GM12878 (cell line): ENCODE results near the gene CEP57. TPM values are rescaled to one million over a fixed set of nuclear protein-coding genes. Genes with fewer than 3 reads are reported as not detected.

Experiments
- ATAC-seq: fragments of 200-7000 bp; cut with Tn5 transposase; 3 replicates; pipeline ENCODE4 v1.9.1; 2020; ENCODE audit warnings: mild to moderate bottlenecking, moderate library complexity
- BruUV-seq: library from RNA; stranded (reverse); fragments of 400-500 nt; replicated peaks from 2 replicates; lab custom pipeline; 2021; lab: Mats Ljungman, UMichigan
- CTCF ChIA-PET: fragments of 300-600 bp; sonication (Branson Sonifier 250); formaldehyde crosslinking; extraction: SDS; loops from one replicate; lab custom pipeline; 2021; ENCODE audit warnings: inconsistent platforms; lab: Yijun Ruan, JAX
- POLR2A ChIA-PET: fragments of 350-600 bp; formaldehyde crosslinking; extraction: SDS; loops from one replicate; lab custom pipeline; 2021; ENCODE audit warnings: inconsistent platforms; lab: Charles Lee
- RAD21 ChIA-PET: fragments of 300-600 bp; sonication (Branson Sonifier 250); formaldehyde crosslinking; loops from one replicate; lab custom pipeline; 2023; ENCODE audit warnings: antibody characterized with exemption; ENCODE audit not compliant: unreplicated experiment; lab: Charles Lee
- SMC1A ChIA-PET: fragments of 300-600 bp; sonication (Branson Sonifier 250); formaldehyde crosslinking; loops from one replicate; lab custom pipeline; 2023; ENCODE audit not compliant: unreplicated experiment, uncharacterized antibody; lab: Charles Lee
- DNase-seq: peaks from one replicate; pipeline ENCODE4 v3.0.0-alpha.2; 2011; ENCODE audit warnings: low read depth, low spot score
- FAIRE-seq: peaks from 3 replicates; lab custom pipeline; 2011; peaks lifted over from hg19 to GRCh38; lab: Jason Lieb, UNC
- H2AFZ ChIP-seq: 2 replicates; pipeline ENCODE4 v1.6.0; 2011; ENCODE audit warnings: low read depth, low read length, control low read depth; ENCODE audit not compliant: control insufficient read depth
- H3K27ac ChIP-seq: 2 replicates; pipeline ENCODE4 v1.5.1; 2011; ENCODE audit warnings: control low read depth; ENCODE audit not compliant: control insufficient read depth, insufficient read depth
- H3K27me3 ChIP-seq, 2 experiments: replicated peaks in 1 of 2; 2 replicates each; pipeline versions ENCODE4 v1.6.0 to v1.6.1; 2011; ENCODE audit warnings: low read length in 1 of 2; ENCODE audit not compliant: control insufficient read depth in 2 of 2, insufficient read depth in 2 of 2
- H3K36me3 ChIP-seq, 2 experiments: 2 replicates each; pipeline ENCODE4 v1.5.1; 2011; ENCODE audit warnings: low read length in 1 of 2; ENCODE audit not compliant: control insufficient read depth in 2 of 2, insufficient read depth in 2 of 2
- H3K4me1 ChIP-seq: 2 replicates; pipeline ENCODE4 v1.6.1; 2011; ENCODE audit warnings: mild to moderate bottlenecking, low read length, moderate library complexity, mixed read lengths; ENCODE audit not compliant: control insufficient read depth, insufficient read depth
- H3K4me2 ChIP-seq: 2 replicates; pipeline ENCODE4 v1.6.0; 2011; ENCODE audit warnings: control low read depth; ENCODE audit not compliant: control insufficient read depth, insufficient read depth
- H3K4me3 ChIP-seq: fragments of 200-600 bp; sonication (generic); 2 replicates; pipeline ENCODE4 v1.5.1; 2016
- H3K79me2 ChIP-seq: 2 replicates; pipeline ENCODE4 v1.6.0; 2011; ENCODE audit warnings: low read length; ENCODE audit not compliant: control insufficient read depth, insufficient read depth
- H3K9ac ChIP-seq: 2 replicates; pipeline ENCODE4 v1.8.0; 2011; ENCODE audit warnings: low read length, control low read depth, mixed read lengths; ENCODE audit not compliant: control insufficient read depth, insufficient read depth
- H3K9me3 ChIP-seq: replicated peaks from 3 replicates; pipeline ENCODE4 v1.5.1; 2011; ENCODE audit warnings: mild to moderate bottlenecking, low read length; ENCODE audit not compliant: control insufficient read depth, insufficient read depth
- H4K20me1 ChIP-seq: 2 replicates; pipeline ENCODE4 v1.6.0; 2011; ENCODE audit not compliant: control insufficient read depth, insufficient read depth
- ATF2 ChIP-seq: IDR thresholded peaks from 2 replicates; pipeline ENCODE4 v1.6.1; 2012; ENCODE audit warnings: low read length, inconsistent platforms
- ATF7 ChIP-seq: fragments of 450-650 bp; IDR thresholded peaks from 2 replicates; pipeline ENCODE4 v1.6.1; 2016; ENCODE audit warnings: low read depth, mild to moderate bottlenecking
- CBX5 ChIP-seq: sonication (generic); IDR thresholded peaks from 2 replicates; pipeline ENCODE4 v1.6.1; 2016; ENCODE audit warnings: low read depth, moderate library complexity, mild to moderate bottlenecking, inconsistent platforms
- CREB1 ChIP-seq: IDR thresholded peaks from 2 replicates; pipeline ENCODE4 v1.6.1; 2012; ENCODE audit warnings: low read depth, mild to moderate bottlenecking, inconsistent platforms
- CREM ChIP-seq: IDR thresholded peaks from 2 replicates; pipeline ENCODE4 v1.6.1; 2014; ENCODE audit warnings: antibody characterized with exemption, low read depth
- FOXM1 ChIP-seq: IDR thresholded peaks from 2 replicates; pipeline ENCODE4 v1.6.1; 2012; ENCODE audit warnings: low read depth, mild to moderate bottlenecking, inconsistent platforms, low read length, moderate library complexity
- HCFC1 ChIP-seq: fragments of 150-350 bp; IDR thresholded peaks from 2 replicates; pipeline ENCODE4 v1.6.1; 2014; ENCODE audit warnings: low read length
- IRF4 ChIP-seq: IDR thresholded peaks from 2 replicates; pipeline ENCODE4 v1.6.1; 2011; ENCODE audit warnings: low read depth, low read length
- JUNB ChIP-seq: IDR thresholded peaks from 2 replicates; pipeline ENCODE4 v1.6.1; 2016; ENCODE audit warnings: antibody characterized with exemption, mild to moderate bottlenecking
- MTA2 ChIP-seq: fragments of 450-650 bp; IDR thresholded peaks from 2 replicates; pipeline ENCODE4 v1.6.1; 2016; ENCODE audit warnings: low read depth, mild to moderate bottlenecking, moderate library complexity
- NFIC ChIP-seq: IDR thresholded peaks from 2 replicates; pipeline ENCODE4 v1.6.1; 2012; ENCODE audit warnings: low read depth, mild to moderate bottlenecking, inconsistent platforms, low read length, moderate library complexity
- RAD51 ChIP-seq: fragments of 450-650 bp; IDR thresholded peaks from 2 replicates; pipeline ENCODE4 v1.6.1; 2016; ENCODE audit warnings: moderate library complexity, mild to moderate bottlenecking, inconsistent platforms
- RUNX3 ChIP-seq: IDR thresholded peaks from 2 replicates; pipeline ENCODE4 v1.6.1; 2012; ENCODE audit warnings: low read length, inconsistent platforms
- SMC3 ChIP-seq: IDR thresholded peaks from 2 replicates; pipeline ENCODE4 v1.6.1; 2011; ENCODE audit warnings: low read length, improper control_type of control experiment, borderline replicate concordance
- SREBF1 ChIP-seq: IDR thresholded peaks from 2 replicates; pipeline ENCODE4 v1.6.1; 2012; ENCODE audit warnings: mild to moderate bottlenecking, low read length
- SRF ChIP-seq, 2 experiments: IDR thresholded peaks; 2 replicates each; pipeline ENCODE4 v1.6.1; 2011; ENCODE audit warnings: low read depth in 2 of 2, low read length in 2 of 2, mild to moderate bottlenecking in 1 of 2, moderate library complexity in 1 of 2
- ZNF24 ChIP-seq: fragments of 450-650 bp; IDR thresholded peaks from 2 replicates; pipeline ENCODE4 v1.6.1; 2017; ENCODE audit warnings: antibody characterized with exemption, mild to moderate bottlenecking
- WGBS: methylation state at CpG from one replicate; pipeline ENCODE4 v1.1.6; 2016; ENCODE audit warnings: low lambda C conversion rate; ENCODE audit not compliant: insufficient replicate concordance, insufficient coverage; ENCODE audit errors: missing lambda C conversion rate; 5-methylcytosine and 5-hydroxymethylcytosine counted together
- in situ Hi-C: fragments of 300-500 bp; cut with MboI; formaldehyde crosslinking; loops from 9 replicates; pipeline ENCODE4 v1.14.3; 2018; ENCODE audit warnings: mixed read lengths
- intact Hi-C: fragments of 100-400 bp; cut with micrococcal nuclease; formaldehyde crosslinking; loops from one replicate; pipeline ENCODE4 v1.14.2; 2022; ENCODE audit not compliant: unreplicated experiment
- polyA plus RNA-seq, 11 experiments: library from polyadenylated mRNA; depleted of rRNA in 4 of 11; unstranded in 6 of 11; stranded (reverse) in 5 of 11; fragments of >200 nt; fragmentation: Nextera tagmentation in 4 of 11; fragmentation: Illumina TruSeq in 1 of 11; extraction: Ambion mirVana in 4 of 11; extraction: Trizol in 1 of 11; gene quantifications; 1 replicate in 1 of 11; 2 replicates in 10 of 11; pipeline versions ENCODE4 v1.2.1 to v1.2.3, GENCODE V29; 2011 to 2016; ENCODE audit warnings: inconsistent platforms in 2 of 11, missing spikeins in 2 of 11, low read depth in 1 of 11
- total RNA-seq, 4 experiments: library from RNA; depleted of rRNA in 3 of 4; stranded (reverse); fragments of >200 nt in 3 of 4; fragmentation: Illumina TruSeq in 1 of 4; extraction: Trizol in 1 of 4; gene quantifications; 2 replicates each; pipeline versions ENCODE4 v1.2.1 to v1.2.3, GENCODE V29; 2013 to 2021

The CEP57 gene
- total and polyA plus RNA-seq, 10 of the 15 experiments (the other 5 are each of a cell fraction or from before 2014, with no cell fraction given): 19.4 to 85.4 (median 56.8) TPM

- 24% methylated on average over 3 of the region's 3 CpGs for WGBS
- no TSS peak for BruUV-seq
- ATAC-seq: peak; percentile 77
- ChIA-PET SMC1A (interaction anchor here (1.4 to 3.8 kb wide), 7 partner anchors 9 to 625 kb away, joined by 3 to 37 read pairs (median 6); partner anchors contain the start of genes CEP57 and FAM76B), CTCF (interaction anchor here (2.1 to 2.9 kb wide), 4 partner anchors 10 to 624 kb away, joined by 8 to 14 read pairs (median 10); partner anchors contain the start of genes CEP57 and FAM76B)
- Histone ChIP-seq H4K20me1 (no peaks in the 10 kb centered on the region), H3K4me1 (peaks cover 6% of the 10 kb centered on the region; the same call in 1 of the 2 replicates), H2AFZ (no peak overlapping the region), H3K36me3 (peaks cover 0 to 17% of the 10 kb centered on the region in 2 experiments; a peak in 3 of 4 replicates), H3K4me3 (no peak overlapping the region), H3K9ac (no peak overlapping the region), H3K4me2 (no peak overlapping the region)
- intact Hi-C loops: no loop called here
- TF ChIP-seq SREBF1 (no peak), SRF (IDR thresholded peaks at IDR 0.05; ENCODE audit: low read depth in 2 of 2, low read length in 2 of 2) (peak in 1 of 2 experiments; percentile 83; a peak in 1 of 4 replicates), SMC3 (no peak), RUNX3 (0 out of 2 replicates have a peak, but pooled peaks have one; percentile 6), ATF2 (peak; percentile 47; the same call in 1 of the 2 replicates), FOXM1 (peak; percentile 66; the same call in 1 of the 2 replicates), HCFC1 (no peak), MTA2 (peak; percentile 66), CREM (peak; percentile 70; the same call in 1 of the 2 replicates), RAD51 (no peak), ATF7 (peak; percentile 73), IRF4 (0 out of 2 replicates have a peak, but pooled peaks have one; percentile 24), CBX5 (no peak), JUNB (peak; percentile 92), CREB1 (peak; percentile 81), NFIC (peak; percentile 59), ZNF24 (no peak)
- TF ChIP-seq, all 136 proteins: peak for 11
- Histone ChIP-seq H3K9me3 (no peaks in the 10 kb centered on the region), H3K27ac (no peak overlapping the region), H3K27me3 (no peaks in the 10 kb centered on the region), H3K79me2 (peaks cover 7% of the 10 kb centered on the region)
- no peak for FAIRE-seq
- no peak for DNase-seq
- POLR2A ChIA-PET: interaction anchor here (4.4 kb wide), 1 partner anchor 11 kb away, joined by 29 read pairs; the partner anchor contains the start of genes CEP57 and FAM76B
- in situ Hi-C loops: no loop called here
- RAD21 ChIA-PET: interaction anchor here (0.7 to 3.1 kb wide), 5 partner anchors 10 to 626 kb away, joined by 3 to 11 read pairs (median 4); partner anchors contain the start of genes CEP57 and FAM76B
These were observed 11.6 kb upstream of the CEP57 start for GRCh38 chr11:95778699-95779098.
